EH (cell line): ENCODE data around the gene CD8A.

Experiments used
- DNase-seq: peaks from one replicate; pipeline ENCODE4 v3.0.0-alpha.2; 2015; ENCODE audit warnings: low read depth

The CD8A gene

DNA sequence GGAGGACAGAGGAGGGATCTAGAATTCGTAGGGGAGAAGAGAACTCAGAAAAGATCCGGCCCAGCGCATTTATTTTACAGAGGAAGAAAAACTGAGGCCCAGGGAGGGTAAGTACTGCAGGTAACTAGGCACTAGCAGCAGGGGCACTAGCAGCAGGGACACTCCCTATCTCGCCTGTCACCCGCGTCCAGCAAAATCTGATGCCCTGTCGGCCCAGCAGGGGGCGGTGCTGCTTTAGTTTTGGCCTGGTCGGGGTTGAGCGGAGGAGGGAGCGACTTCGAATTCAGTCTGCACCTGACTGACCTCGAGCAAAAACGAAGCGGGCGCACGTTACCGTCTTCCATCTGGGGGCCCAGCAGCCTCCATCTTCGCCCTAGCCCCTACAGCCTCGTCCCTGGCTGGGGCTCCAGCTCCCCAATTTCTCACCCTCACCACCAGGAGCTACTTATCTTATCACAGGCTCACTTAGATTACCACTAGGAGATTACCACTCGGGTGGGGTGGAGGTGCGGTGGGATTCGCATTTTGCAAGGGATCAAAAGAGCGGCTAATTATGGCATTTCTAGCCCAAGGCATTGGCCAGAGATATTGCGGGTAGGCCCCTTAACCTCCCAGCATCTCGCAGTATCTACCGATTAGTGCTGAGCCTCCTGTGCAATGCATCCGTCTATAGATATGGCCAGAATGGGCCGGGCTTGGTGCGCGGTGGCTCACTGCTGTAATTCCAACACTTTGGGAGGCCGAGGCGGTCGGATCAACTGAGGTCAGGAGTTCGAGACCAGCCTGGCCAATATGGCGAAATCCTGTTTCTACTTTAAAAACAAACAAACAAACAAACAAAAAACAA, 17.8 kb upstream of the CD8A start:
- DNase-seq, result peak; percentile 74

DNA sequence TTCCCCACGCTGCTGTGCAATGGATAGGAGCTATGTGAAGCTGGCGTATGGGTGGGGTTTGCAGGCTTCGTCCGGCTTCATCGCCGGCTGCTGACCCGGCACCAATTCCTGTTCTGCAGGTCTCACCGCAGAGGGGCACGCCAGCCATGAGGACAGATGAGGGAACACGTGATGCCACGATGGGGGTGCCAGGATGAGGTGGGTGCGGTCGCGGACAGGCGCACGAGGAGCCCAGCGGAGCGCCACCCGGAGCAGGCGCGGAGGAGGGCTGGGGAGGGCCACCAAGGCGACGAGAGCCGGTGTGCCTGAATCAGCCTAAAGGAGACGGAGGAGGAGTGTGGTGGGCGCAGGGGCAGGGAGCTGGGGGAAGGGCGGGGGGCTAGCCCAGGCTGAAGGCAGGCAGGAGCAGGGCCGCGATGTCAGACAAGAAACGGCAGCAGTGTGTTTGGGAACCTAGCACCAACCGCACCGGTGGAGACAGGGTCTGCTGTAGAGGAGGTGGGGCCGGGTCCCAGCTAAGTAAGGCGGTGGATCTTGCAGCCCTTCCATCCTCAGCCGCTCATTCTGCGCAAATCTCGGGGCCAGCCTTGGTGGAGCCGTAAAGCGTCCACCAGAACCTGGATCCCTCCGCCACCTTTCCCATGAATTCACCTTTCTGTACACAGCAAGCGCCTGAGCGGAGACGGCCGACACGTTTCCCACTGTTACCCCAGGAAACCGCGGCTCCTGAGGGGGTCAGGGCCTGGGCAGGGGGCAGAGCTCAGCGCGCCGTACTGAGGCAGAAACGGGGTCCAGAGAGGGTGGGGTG, 17.0 kb upstream of the CD8A start:
- peak; percentile 21 for DNase-seq

DNA sequence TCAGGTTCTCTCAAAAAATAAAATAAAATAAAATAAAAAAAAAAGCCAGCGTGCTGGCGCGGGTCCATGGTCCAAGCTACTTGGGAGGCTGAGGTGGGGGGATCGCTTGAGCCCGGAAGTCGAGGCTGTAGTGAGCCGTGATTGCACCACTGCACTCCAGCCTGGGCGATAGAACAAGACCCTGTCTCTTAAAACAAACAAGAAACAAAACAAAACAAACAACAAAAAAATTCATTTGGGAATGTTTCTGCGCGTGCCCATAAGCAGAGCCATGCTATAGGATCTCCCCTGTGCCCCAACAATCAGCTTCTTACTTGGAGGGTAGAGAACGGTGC, 16.4 kb upstream of the CD8A start:
- DNase-seq, result no peak

DNA sequence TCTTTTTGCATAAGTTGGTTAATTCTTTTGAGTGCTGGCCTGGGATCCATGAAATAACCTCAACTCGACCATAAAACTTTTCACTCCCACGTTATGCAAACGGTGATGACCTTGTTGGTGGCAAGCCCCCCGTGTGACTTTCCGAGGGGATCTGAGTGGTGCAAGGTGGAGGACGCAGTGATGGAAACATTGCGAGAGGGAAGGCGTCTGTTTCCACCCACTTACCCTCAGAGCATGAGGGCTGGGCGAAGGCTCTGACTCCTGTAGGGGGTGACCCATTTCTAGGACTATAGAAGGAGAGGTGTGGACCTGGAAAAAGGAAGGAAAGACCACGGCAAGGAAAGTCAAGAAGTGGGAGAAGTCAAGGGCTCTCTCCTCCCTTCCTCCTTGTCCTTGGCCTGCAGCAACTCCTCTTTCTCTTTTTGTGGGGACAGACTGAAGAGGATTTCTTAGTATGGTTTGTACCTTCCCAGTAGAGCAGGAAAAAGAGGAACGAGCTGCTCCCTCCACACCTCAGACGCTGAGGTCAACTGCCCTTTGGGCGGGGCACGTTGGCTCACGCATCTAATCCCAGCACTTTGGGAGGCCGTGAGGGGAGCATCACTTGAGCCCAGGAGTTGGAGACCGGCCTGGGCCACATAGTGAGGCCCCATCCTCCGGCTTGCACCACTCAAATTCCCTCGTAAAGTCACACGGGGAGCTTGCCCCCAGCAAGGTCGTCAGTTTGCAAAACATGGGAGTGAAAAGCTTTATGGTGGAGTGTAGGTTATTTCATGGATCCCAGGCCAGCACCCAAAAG, 15.5 kb upstream of the CD8A start:
- no peak for DNase-seq

DNA sequence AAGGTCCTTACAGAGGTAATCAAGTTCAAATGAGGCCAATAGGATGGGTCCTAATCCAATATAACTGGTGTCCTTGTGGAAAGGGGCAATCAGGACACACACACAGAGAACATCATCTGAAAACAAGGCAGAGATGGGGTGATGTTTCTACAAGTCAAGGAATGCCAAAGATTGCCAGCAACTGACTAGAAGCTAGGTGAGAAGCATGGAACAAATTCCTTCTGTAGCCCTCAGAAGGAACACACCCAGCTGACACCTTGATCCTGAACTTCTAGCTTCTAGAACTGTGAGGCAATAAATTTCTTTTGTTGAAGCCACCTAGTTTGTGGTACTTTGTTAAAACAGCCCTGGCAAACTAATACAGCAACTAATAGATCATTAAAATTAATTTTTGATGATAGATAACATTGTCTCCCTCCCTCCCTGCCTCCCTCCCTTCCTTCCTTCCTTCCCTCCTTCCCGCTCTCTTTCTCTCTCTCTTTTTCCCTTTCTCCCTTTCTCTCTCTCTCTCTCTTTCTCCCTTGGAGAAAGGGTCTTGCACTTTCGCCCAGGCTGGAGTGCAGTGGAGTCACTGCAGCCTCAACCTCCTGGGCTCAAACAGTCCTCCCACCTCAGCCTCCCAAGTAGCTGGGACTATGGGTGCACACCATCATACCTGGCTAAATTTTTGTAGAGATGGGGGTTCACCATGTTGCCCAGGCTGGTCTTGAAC, 10.3 kb upstream of the CD8A start:
- DNase-seq, result no peak

DNA sequence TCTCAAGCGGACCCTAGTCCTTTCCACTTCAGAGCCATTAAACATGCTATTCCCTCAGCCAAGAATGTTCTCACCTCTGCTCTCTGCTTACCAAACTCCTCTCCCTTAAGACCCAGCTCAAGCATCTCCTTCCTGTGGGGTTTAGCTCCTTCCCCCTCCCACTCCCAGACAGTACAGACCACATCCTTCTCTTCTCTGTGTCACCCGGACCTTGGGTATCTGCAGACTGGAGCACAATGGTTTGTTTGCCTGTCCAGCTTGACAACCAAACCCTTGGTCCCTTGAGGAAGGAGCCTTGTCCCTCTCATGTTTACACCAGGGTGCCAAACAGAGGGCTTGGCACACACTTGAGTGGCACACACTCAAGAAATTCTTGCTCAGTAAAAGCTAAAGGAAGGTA, 4.1 kb upstream of the CD8A start:
- DNase-seq, result no peak

DNA sequence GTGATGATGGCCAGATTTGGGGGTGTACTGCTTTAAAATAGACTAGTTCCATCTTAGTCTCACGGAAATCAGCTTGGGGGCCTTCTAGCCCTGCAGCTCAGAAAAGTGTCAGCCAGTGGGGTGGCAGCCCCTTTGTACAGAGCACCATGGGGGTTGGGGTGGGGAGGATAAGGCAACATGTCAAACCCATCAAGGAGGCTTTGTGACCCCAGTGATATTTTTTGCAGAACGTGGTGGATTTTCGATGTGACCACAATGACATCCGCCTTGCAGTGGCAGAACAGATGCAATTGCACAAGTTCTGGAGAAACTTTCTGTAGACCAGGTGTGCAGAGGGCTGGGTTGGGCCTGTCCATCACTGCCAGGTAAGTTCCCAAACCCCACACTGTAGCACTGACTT, 3.0 kb upstream of the CD8A start:
- no peak for DNase-seq

DNA sequence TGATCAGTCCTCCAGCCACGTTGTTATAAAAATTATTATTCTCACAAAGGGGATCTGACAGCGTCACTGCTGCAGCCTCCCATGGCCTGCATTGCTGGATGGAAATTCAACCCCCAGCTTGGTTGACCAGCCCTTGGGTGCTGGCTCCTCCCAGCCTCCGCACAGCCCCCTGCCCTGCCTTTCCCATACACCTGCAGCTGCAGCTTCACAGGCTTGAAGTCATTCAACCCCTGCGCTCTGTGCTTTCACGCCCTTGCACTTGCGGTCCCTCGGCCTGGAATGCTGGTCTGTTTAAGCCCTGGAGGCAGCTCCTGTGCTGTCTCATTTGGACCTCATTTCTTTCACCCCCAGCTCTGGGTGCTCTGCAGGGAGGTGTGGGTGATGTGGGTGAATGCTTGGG, 860 bp upstream of the CD8A start:
- no peak for DNase-seq

DNA sequence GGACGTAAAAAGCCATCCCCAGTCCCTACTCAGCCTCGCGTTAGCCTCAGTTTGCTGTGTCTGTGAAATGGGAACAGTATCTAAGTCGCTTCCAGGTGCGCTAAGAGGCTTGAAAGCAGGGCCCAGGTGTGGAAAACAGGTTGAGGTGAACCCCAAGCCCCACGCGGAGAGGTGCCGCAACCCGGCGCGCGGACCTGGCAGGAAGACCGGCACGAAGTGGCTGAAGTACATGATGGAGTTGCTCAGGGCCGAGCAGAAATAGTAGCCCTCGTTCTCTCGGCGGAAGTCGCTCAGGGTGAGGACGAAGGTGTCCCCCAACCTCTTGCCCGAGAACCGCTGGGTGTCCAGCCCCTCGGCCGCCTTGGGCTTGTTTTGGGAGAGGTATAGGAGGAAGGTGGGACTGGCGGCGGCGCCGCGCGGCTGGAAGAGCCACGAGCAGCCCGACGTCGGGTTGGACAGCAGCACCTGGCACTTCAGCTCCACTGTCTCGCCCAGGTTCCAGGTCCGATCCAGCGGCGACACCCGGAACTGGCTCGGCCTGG, 508 bp downstream of the CD8A start:
- no peak for DNase-seq

DNA sequence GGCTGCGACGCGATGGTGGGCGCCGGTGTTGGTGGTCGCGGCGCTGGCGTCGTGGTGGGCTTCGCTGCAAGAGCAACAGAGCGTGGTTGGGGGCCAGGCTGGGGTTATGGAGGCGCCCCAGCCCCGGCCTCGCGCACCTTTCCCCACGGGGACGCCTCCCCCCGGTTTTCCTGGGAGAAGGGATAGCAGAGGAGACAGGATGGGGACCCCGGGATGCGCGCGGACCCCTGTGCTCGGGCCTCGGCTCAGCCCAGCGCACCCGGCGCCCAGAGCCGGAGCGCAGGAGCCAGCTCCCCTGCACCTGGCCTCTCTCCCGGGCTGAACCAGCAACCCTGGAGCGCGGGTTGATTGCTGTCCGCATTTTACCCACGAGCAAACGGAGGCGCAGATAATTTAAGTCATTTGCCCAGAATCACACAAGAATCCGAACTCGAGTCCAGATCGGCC, 1.0 kb downstream of the CD8A start:
- no peak for DNase-seq

DNA sequence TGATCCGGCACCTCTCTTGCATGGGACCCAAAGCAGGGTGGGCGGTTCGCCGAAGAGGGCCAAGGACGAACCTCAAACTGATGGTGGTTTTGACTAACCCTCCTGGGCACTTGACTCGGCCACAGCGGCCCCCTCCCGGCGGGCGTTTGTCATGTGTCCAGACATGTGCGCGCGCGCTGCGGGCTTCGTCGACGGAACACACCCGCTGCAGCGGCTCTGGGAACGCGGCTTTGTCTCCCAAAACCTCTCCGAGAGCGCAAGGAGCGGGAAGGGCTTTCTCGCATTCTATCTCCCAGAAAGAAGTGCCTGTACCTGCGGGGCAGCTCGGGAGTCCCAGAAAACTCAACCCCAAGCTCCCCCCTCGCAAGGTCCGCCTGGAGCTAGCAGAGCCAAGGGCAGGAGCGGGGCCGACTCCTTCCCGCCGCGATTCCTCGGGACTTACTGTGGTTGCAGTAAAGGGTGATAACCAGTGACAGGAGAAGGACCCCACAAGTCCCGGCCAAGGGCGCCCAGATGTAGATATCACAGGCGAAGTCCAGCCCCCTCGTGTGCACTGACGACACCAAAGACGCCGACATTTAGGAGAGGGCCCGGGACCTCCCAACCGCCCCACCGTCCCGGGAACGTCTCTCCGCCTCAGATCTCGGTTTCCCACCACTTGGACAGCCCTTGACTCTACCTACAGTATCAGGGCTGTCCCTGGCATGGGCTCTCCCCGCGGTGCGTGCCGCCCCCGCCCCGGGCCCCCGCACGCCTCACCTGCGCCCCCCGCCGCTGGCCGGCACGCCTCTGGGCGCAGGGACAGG, 1.6 kb downstream of the CD8A start:
- no peak for DNase-seq

DNA sequence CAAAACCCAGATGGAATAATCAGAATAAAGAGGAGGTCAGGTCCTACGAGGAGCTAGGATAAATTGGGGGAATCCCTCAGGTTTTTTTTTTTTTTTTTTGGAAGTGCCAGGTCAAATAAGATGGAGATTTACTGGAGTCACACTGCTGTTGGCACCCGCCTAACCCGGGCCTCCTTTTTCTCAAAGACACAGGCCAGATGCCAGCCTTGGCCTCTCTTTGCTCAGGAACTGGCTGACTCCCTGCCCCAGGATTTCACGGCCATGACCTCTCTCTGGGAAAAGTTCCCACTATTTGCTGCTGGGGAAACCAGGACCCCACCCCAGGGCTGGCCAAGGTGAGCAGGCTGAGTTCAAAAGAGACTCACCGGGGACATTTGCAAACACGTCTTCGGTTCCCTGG, 2.5 kb downstream of the CD8A start:
- DNase-seq, result no peak

DNA sequence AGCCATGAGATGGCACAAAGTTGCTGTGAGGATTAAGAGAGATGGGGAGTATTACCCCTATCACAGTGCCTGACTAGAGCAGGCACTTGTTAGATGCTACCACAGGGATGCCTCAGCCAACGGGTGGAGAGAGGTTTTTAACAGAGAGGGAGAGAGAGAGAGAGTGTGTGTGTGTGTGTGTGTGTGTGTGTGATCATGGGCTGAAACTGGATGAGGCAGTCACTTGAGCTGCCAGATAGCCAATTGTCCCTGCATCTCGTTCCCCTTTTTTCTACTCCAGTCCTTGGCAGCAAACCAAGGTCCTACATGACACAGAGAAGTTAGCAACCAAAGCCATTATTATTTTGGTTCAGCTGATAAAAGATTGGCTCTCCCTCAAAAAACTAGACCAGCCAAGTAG, 3.0 kb downstream of the CD8A start:
- no peak for DNase-seq

DNA sequence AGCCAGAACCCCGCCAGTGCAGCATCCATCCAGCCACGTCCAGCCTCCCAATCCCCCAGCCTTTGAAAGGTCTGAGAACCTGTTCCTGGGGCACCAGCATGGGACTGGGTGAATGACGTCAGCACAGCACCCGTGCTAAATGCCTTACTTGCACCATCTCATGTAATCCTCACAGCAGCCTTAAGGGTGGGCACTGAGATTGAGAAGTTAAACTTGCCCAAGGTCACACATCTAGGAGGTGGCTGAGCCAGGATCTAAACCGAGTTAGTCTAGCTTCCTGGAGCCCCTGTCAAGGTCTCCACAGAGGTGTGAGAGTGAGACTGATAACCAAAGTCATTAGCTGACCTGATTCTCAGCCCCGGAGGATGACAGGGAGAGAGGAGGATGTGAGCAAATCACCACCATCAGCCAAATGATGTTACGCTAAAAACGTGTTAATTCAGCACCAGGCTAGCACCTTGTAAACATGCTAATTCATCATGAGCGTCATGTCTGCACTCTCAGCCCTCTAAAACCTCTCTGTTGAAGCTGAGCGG, 4.6 kb downstream of the CD8A start:
- no peak for DNase-seq

DNA sequence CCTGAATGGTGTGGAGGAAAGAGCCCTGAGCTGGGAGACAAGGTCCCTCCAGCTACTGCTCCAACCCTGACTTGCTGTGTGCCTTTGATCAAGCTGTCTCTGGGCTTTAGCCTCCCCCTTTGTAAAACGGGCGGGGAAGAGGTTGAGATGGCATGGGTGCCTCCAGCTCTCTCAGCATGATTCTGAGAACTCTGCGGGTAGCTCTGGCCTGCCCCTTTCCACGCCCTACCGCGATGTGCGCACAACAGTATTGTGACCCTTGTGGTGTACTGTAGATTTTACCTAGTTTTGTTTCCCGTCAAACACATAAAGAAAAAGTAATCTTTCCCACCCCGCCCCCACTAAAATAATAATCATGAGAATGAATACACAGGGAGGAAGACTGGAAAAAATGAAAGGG, 5.3 kb downstream of the CD8A start:
- no peak for DNase-seq

DNA sequence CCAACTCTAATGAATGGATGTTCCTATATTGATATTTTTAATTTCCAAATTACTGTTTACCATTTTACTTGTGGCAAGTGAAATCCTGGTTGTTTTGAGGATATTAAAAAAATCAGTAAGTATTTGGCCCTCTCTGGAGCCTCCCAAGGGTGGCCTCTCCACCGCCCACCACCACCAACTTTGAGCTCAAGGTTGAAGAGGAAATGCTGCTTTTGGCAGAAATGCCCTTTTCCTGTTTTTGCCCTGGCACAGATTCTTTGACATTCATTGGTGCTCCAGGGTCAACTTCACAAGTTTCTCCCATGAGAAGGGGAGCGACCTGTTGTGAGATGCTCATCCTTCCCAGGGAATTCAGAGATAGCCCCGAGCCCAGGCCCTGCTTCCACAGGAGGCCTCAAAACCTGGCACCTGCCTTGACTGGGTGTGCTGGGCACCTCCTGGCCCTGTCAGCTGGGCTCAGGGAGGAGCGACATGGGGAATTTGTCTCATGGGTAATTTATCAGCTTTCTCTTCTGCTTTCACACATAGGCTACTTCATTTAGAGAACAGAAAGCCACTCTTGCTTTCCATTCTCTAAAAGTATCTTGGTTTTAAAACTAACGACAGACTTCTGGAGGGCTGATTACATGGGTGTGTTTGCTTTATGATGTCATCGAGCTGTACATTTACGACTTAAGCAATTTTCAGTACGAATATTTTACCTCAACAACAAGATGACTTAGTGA, 6.9 kb downstream of the CD8A start:
- DNase-seq, result no peak

DNA sequence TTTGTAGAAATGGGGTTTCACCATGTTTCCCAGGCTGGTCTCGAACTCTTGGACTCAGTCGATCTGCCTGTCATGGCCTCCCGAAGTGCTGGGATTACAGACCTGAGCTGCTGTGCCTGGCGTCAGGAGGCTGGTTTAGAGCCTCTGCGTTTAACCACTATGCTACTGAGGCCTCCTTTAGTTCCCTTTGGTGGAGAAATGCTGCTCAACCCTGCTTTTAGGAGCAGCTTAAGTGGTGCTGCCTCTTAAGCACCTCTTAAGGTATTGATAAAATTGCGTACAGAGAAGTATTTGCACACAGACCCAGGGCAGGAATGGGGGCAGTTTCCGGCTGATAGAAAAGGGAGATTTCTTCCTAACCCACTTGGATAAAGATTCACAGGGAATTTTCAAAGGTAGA, 8.0 kb downstream of the CD8A start:
- DNase-seq, result no peak

DNA sequence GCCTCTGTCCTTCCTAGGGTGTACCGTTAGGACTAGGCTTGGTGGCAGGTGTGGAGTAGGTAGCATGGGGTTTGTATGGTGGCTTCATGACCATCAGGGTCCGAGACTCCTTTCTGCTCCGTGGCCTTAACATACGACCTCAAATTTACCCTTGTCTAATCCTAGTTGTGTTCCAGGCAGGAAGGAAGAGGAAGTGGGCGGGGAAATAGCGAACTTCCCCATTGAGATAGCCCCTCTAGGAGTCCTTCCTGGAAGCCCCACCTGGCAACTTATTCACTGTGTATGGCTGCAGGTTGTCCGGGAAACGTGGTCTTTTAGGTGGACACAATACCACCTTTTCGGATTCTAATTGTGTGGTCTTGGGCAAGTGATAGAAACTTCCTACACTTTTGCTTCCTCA, 9.3 kb downstream of the CD8A start:
- no peak for DNase-seq

DNA sequence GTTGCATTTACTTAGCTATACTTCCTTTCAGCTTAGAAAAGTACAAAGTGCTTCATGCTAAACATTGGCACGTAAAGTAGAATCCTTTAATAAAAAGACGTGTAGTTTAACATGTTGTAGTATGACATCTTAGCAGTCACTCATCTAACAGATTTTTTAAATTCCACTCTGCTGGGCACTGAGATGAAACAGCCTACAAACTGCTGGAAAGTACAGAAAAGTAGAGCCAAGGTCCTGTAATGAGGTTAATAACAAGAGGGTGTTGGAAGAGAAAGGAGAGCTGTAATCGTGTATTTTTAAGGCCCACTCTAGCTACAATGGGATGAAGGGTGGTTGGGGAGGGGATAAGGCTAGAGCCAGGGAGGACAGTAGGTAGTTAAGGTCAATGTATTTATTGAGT, 10.7 kb downstream of the CD8A start:
- DNase-seq, result no peak

DNA sequence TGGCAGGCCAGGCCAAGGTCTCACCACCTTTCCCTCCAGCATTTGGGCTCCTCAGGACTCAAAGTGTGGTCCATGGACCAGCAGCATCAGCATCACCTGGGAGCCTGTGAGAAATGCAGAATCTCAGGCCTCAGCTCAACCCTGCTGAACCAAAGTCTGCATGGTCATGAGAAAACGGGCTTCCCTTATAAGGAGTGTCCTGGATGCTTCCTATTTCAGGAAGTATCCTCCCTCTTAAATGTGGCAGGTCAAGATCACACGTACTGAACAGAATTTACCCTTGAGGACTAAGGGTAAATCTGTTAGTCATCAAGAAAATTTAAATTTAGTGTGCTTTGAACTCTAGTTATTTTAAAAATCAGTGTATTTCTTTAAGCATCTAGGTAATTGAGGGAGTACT, 11.8 kb downstream of the CD8A start:
- no peak for DNase-seq
